Measurements from ENCODE around the gene H2AZ2. TPM values are rescaled to one million over a fixed set of nuclear protein-coding genes. Genes with fewer than 3 reads are reported as not detected.
A peak's percentile ranks its signal among the peaks of the same experiment; 100 is the strongest.

Gene H2AZ2
- total RNA-seq, 1 experiment from 2014 or later: 139 TPM

DNA sequence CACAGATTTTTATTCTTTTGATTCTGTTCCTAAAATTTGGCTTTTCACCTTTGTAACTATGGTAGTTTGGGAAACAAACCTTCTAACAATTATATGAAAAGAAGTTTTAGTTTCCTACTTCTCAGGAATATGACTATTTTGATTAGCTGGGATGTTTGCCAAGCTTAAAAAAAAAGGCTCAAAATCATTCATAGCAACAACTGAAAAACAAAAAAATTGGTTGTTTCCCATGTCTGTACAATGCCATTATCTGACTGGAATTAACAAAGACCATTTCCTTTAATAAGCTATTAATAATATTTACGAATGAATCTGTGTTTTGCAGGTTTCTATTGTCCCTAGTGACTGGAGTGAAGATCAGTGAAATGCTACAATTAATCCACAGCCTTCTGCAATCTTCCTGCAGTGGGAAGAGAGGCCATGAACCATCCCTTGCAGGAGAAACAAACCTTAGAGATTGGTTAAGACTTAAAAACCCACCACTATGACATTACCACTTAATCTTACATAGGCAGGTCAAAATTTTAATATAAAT is 33.2 kb upstream of the H2AZ2 start:
- peaks cover 34% of the 10 kb centered on the region for H3K4me1 Mint-ChIP-seq (ENCODE audit: insufficient read depth, unreplicated experiment)
- intact Hi-C loops (cut with micrococcal nuclease): loop anchor here (10.0 kb wide), 2 partner anchors 104 to 254 kb away; no protein-coding TSS in a partner anchor
- peaks cover 45% of the 10 kb centered on the region for H3K36me3 Mint-ChIP-seq (ENCODE audit: insufficient read depth, unreplicated experiment)
- no TSS peak for BruUV-seq (replicated peaks)
- peak overlapping the region; percentile 27 for H3K27ac Mint-ChIP-seq (ENCODE audit: low read depth, unreplicated experiment)
- H3K9me3 Mint-ChIP-seq (ENCODE audit: unreplicated experiment): no peaks in the 10 kb centered on the region
- H3K4me3 Mint-ChIP-seq (ENCODE audit: unreplicated experiment): peak overlapping the region; percentile 93
- ChIA-PET POLR2A (interaction anchor here (1.1 to 6.9 kb wide), 16 partner anchors 8 to 299 kb away, joined by 3 to 153 read pairs (median 10); partner anchors contain the start of genes CCM2, H2AZ2, OGDH and TBRG4), CTCF (interaction anchor here (0.6 to 3.8 kb wide), 9 partner anchors 11 to 257 kb away, joined by 3 to 23 read pairs (median 4); no protein-coding TSS in a partner anchor)
- TF ChIP-seq, protein P1, sequence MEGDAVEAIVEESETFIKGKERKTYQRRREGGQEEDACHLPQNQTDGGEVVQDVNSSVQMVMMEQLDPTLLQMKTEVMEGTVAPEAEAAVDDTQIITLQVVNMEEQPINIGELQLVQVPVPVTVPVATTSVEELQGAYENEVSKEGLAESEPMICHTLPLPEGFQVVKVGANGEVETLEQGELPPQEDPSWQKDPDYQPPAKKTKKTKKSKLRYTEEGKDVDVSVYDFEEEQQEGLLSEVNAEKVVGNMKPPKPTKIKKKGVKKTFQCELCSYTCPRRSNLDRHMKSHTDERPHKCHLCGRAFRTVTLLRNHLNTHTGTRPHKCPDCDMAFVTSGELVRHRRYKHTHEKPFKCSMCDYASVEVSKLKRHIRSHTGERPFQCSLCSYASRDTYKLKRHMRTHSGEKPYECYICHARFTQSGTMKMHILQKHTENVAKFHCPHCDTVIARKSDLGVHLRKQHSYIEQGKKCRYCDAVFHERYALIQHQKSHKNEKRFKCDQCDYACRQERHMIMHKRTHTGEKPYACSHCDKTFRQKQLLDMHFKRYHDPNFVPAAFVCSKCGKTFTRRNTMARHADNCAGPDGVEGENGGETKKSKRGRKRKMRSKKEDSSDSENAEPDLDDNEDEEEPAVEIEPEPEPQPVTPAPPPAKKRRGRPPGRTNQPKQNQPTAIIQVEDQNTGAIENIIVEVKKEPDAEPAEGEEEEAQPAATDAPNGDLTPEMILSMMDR (IDR thresholded peaks at IDR 0.05; ENCODE audit: unreplicated experiment): no peak
- no peak for DNase-seq (ENCODE audit: unreplicated experiment)
- no peaks in the 10 kb centered on the region for H3K27me3 Mint-ChIP-seq (ENCODE audit: insufficient read depth, unreplicated experiment)

DNA sequence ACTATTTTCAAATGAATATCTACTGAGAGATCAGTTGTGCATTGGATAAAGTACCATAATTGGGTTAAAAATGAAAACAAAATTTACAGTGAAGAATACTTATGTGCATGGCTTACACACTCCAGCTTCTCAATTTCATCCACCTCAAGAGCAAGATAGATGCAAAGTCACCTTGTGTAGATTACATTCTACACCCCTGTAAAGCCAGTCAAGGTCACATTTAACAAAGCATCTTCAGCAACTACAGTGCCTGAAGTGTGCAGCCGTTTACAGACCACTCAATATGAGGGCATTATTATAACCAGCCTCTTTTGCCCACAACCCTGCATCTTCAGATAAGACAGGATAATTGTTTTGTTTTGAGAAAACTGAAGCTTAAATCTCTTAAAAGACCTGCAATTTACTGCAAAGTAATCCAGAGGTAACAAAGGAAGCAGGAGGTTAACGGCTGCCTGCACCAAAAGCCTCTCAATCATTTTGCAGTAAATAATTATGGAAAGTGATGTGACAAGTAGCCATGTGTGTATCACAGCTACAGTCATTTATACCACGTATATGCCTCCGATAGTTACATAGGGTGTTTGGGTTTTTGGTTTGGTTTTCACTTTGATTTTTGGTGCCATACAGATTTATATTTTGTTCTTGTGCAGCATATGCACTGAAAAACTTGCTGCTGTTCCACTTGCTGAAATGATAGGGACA is 32.6 kb upstream of the H2AZ2 start:
- Mint-ChIP-seq H3K27ac (ENCODE audit: low read depth, unreplicated experiment) (peak overlapping the region; percentile 27), H3K36me3 (ENCODE audit: insufficient read depth, unreplicated experiment) (peaks cover 45% of the 10 kb centered on the region), H3K27me3 (ENCODE audit: insufficient read depth, unreplicated experiment) (no peaks in the 10 kb centered on the region), H3K4me1 (ENCODE audit: insufficient read depth, unreplicated experiment) (peaks cover 29% of the 10 kb centered on the region), H3K4me3 (ENCODE audit: unreplicated experiment) (peak overlapping the region; percentile 93), H3K9me3 (ENCODE audit: unreplicated experiment) (no peaks in the 10 kb centered on the region)
- POLR2A ChIA-PET: interaction anchor here (0.6 to 6.9 kb wide), 10 partner anchors 13 to 298 kb away, joined by 3 to 153 read pairs (median 22); partner anchors contain the start of genes CCM2, H2AZ2, OGDH and TBRG4
- intact Hi-C loops (cut with micrococcal nuclease): loop anchor here (10.0 kb wide), 2 partner anchors 104 to 254 kb away; no protein-coding TSS in a partner anchor
- DNase-seq (ENCODE audit: unreplicated experiment): no peak
- CTCF ChIA-PET: interaction anchor here (0.5 to 3.8 kb wide), 6 partner anchors 13 to 256 kb away, joined by 4 to 23 read pairs (median 4); no protein-coding TSS in a partner anchor
- TF ChIP-seq, protein P1 (IDR thresholded peaks at IDR 0.05; ENCODE audit: unreplicated experiment): no peak
- BruUV-seq (replicated peaks): no TSS peak

DNA sequence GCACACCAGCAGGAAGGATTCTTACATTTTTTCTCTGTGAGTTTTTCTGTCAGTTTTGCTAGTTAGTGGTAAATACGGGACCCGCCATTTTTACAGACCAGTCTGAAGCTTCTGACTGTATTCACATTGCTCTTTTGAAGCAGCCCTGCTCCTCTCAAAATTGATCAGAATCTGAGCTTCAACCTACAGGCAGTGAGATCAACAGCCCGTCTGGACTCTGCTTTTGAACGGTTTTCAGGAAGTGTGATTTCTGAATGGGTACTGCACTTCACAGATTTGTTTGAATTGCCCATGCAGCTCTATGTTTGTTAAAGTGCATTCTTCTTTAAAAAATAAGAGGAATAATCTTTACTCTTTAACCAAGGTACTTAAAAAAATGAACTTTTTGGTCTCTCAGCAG is 28.5 kb upstream of the H2AZ2 start:
- TF ChIP-seq, protein P1 (IDR thresholded peaks at IDR 0.05; ENCODE audit: unreplicated experiment): no peak
- CTCF ChIA-PET: interaction anchor here (1.0 to 1.6 kb wide), 3 partner anchors 19 to 311 kb away, joined by 3 to 7 read pairs (median 3); no protein-coding TSS in a partner anchor
- Mint-ChIP-seq H3K4me3 (ENCODE audit: unreplicated experiment) (no peak overlapping the region), H3K36me3 (ENCODE audit: insufficient read depth, unreplicated experiment) (peaks cover 33% of the 10 kb centered on the region), H3K9me3 (ENCODE audit: unreplicated experiment) (no peaks in the 10 kb centered on the region), H3K27ac (ENCODE audit: low read depth, unreplicated experiment) (no peak overlapping the region), H3K4me1 (ENCODE audit: insufficient read depth, unreplicated experiment) (peaks cover 17% of the 10 kb centered on the region), H3K27me3 (ENCODE audit: insufficient read depth, unreplicated experiment) (no peaks in the 10 kb centered on the region)
- intact Hi-C loops (cut with micrococcal nuclease): no loop called here
- DNase-seq (ENCODE audit: unreplicated experiment): no peak
- BruUV-seq (replicated peaks): no TSS peak
- POLR2A ChIA-PET: interaction anchor here (1.1 to 1.7 kb wide), 4 partner anchors 9 to 123 kb away, joined by 3 to 7 read pairs (median 4); partner anchors contain the start of genes CCM2 and H2AZ2

DNA sequence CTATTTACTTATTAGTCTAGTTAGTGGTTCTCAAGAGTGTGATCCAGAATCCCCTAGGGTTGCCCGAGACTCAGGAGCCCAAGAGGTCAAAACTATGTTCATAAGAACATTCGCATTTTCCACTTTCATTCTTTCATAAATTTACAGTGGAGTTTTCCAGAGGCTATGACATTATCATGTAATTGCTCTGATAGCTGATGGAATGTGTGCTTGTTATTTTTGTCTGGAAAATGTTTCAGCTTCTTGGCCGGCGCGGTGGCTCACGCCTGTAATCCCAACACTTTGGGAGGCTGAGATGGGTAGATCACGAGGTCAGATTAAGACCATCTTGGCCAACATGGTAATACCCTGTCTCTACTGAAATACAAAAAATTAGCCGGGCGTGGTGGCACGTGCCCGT is 27.4 kb upstream of the H2AZ2 start:
- H3K4me1 Mint-ChIP-seq (ENCODE audit: insufficient read depth, unreplicated experiment): peaks cover 5% of the 10 kb centered on the region
- ChIA-PET CTCF (interaction anchor here (0.7 kb wide), 1 partner anchor 37 kb away, joined by 4 read pairs; no protein-coding TSS in a partner anchor), POLR2A (interaction anchor here (1.4 kb wide), 1 partner anchor 9 kb away, joined by 9 read pairs; the partner anchor contains the start of gene PURB)
- no TSS peak for BruUV-seq (replicated peaks)
- no peak for DNase-seq (ENCODE audit: unreplicated experiment)
- H3K9me3 Mint-ChIP-seq (ENCODE audit: unreplicated experiment): no peaks in the 10 kb centered on the region
- peaks cover 28% of the 10 kb centered on the region for H3K36me3 Mint-ChIP-seq (ENCODE audit: insufficient read depth, unreplicated experiment)
- H3K27me3 Mint-ChIP-seq (ENCODE audit: insufficient read depth, unreplicated experiment): no peaks in the 10 kb centered on the region
- H3K27ac Mint-ChIP-seq (ENCODE audit: low read depth, unreplicated experiment): no peak overlapping the region
- intact Hi-C loops (cut with micrococcal nuclease): no loop called here
- TF ChIP-seq, protein P1 (IDR thresholded peaks at IDR 0.05; ENCODE audit: unreplicated experiment): no peak
- H3K4me3 Mint-ChIP-seq (ENCODE audit: unreplicated experiment): no peak overlapping the region

Measured in MCF 10A (cell line).